PC-3 (cell line): ENCODE results near the gene MGLL. TPM values are rescaled to one million over a fixed set of nuclear protein-coding genes. Genes with fewer than 3 reads are reported as not detected.

ENCODE experiments used
- ATAC-seq: fragments of 200-7000 bp; cut with Tn5 transposase; 2 replicates; pipeline ENCODE4 v1.9.1; 2020; ENCODE audit warnings: mild to moderate bottlenecking, moderate library complexity
- BruUV-seq: library from RNA; stranded (reverse); fragments of 400-500 nt; replicated peaks from 2 replicates; lab custom pipeline; 2021; lab: Mats Ljungman, UMichigan
- CTCF ChIA-PET: fragments of 300-600 bp; sonication (Branson Sonifier 250); formaldehyde crosslinking; loops from one replicate; lab custom pipeline; 2022; ENCODE audit warnings: antibody characterized with exemption; lab: Charles Lee
- POLR2A ChIA-PET: fragments of 300-600 bp; sonication (Branson Sonifier 250); formaldehyde crosslinking; loops from one replicate; lab custom pipeline; 2022; ENCODE audit warnings: antibody characterized with exemption; ENCODE audit not compliant: unreplicated experiment; lab: Charles Lee
- DNase-seq: peaks from one replicate; pipeline ENCODE4 v3.0.0-alpha.2; 2015
- H2AFZ ChIP-seq: fragments of 300-600 bp; sonication (generic); 2 replicates; pipeline ENCODE4 v1.6.0; 2016; ENCODE audit warnings: antibody characterized with exemption, low read length
- H3F3A ChIP-seq: fragments of 300-600 bp; sonication (generic); one replicate; pipeline ENCODE4 v1.6.0; 2017; ENCODE audit warnings: antibody characterized with exemption, low read length, control low read depth, mild to moderate bottlenecking; ENCODE audit not compliant: unreplicated experiment
- H3K27ac ChIP-seq: fragments of 300-600 bp; sonication (generic); 2 replicates; pipeline ENCODE4 v1.5.1; 2016; ENCODE audit warnings: mild to moderate bottlenecking, low read length
- H3K27me3 ChIP-seq: fragments of 300-600 bp; sonication (generic); 2 replicates; pipeline ENCODE4 v1.6.1; 2016; ENCODE audit warnings: low read length, mixed read lengths
- H3K36me3 ChIP-seq: fragments of 300-600 bp; sonication (generic); 2 replicates; pipeline ENCODE4 v1.6.1; 2016; ENCODE audit warnings: low read depth, mixed run types, low read length, mixed read lengths
- H3K4me1 ChIP-seq: fragments of 300-600 bp; sonication (generic); 2 replicates; pipeline ENCODE4 v1.5.1; 2016; ENCODE audit warnings: low read length; ENCODE audit not compliant: insufficient read depth
- H3K4me2 ChIP-seq: fragments of 300-600 bp; sonication (generic); 2 replicates; pipeline ENCODE4 v1.6.0; 2016; ENCODE audit warnings: low read length
- H3K4me3 ChIP-seq: fragments of 300-600 bp; sonication (generic); 2 replicates; pipeline ENCODE4 v1.5.1; 2016; ENCODE audit warnings: mild to moderate bottlenecking, low read length, mixed read lengths
- H3K79me2 ChIP-seq: fragments of 300-600 bp; sonication (generic); 2 replicates; pipeline ENCODE4 v1.6.1; 2017; ENCODE audit warnings: low read length, mixed read lengths
- H3K9ac ChIP-seq: fragments of 300-600 bp; sonication (generic); 2 replicates; pipeline ENCODE4 v1.6.0; 2016; ENCODE audit warnings: mild to moderate bottlenecking, low read length
- H3K9me2 ChIP-seq: fragments of 300-600 bp; sonication (generic); replicated peaks from 2 replicates; pipeline ENCODE4 v1.6.1; 2016; ENCODE audit warnings: mixed run types, low read length, mixed read lengths
- H3K9me3 ChIP-seq: fragments of 300-600 bp; sonication (generic); 2 replicates; pipeline ENCODE4 v1.6.1; 2016; ENCODE audit warnings: low read length, mixed read lengths
- H4K20me1 ChIP-seq: fragments of 300-600 bp; sonication (generic); 2 replicates; pipeline ENCODE4 v1.6.1; 2016; ENCODE audit warnings: low read length, mixed read lengths
- CTCF ChIP-seq: fragments of 300-600 bp; sonication (generic); conservative IDR thresholded peaks from 2 replicates; pipeline ENCODE4 v1.5.1; 2017; ENCODE audit warnings: antibody characterized with exemption, low read depth, mild to moderate bottlenecking, low read length
- EZH2phosphoT487 ChIP-seq: fragments of 300-600 bp; sonication (generic); IDR thresholded peaks from 2 replicates; pipeline ENCODE4 v1.6.1; 2018; ENCODE audit warnings: mild to moderate bottlenecking, antibody characterized with exemption, low read length, borderline replicate concordance
- intact Hi-C: fragments of 100-400 bp; cut with micrococcal nuclease; formaldehyde crosslinking; loops from 2 replicates; pipeline ENCODE4 v1.9.0; 2023
- total RNA-seq: library from RNA; depleted of rRNA; stranded (reverse); fragments of >200 nt; gene quantifications from 2 replicates; pipeline ENCODE4 v1.2.3, GENCODE V29; 2014

Gene MGLL
- total RNA-seq, 1 experiment from 2014 or later, result 38.7 TPM

- CTCF ChIA-PET, result no interaction called here
- TF ChIP-seq CTCF, result no peak
- TF ChIP-seq EZH2phosphoT487, result no peak
- H3F3A ChIP-seq, result no peaks in the 10 kb centered on the region
- no peaks in the 10 kb centered on the region for H3K27me3 ChIP-seq
- no peak overlapping the region for H2AFZ ChIP-seq
- H3K9me3 ChIP-seq, result no peaks in the 10 kb centered on the region
- POLR2A ChIA-PET, result no interaction called here
- BruUV-seq, result no TSS peak
- ATAC-seq (no peak), DNase-seq (no peak)
- no peaks in the 10 kb centered on the region for H4K20me1 ChIP-seq
- H3K4me1 ChIP-seq, result peaks cover 12% of the 10 kb centered on the region
- H3K9ac ChIP-seq, result no peak overlapping the region
- no peaks in the 10 kb centered on the region for H3K79me2 ChIP-seq
- H3K27ac ChIP-seq, result no peak overlapping the region
- intact Hi-C loops, result no loop called here
- no peaks in the 10 kb centered on the region for H3K9me2 ChIP-seq
- no peak overlapping the region for H3K4me2 ChIP-seq
- no peaks in the 10 kb centered on the region for H3K36me3 ChIP-seq
- H3K4me3 ChIP-seq, result no peak overlapping the region
Measured at GRCh38 chr3:127718245-127718915, 103.9 kb downstream of the MGLL start.

GRCh38 chr3:127717357-127718244, 104.7 kb downstream of the MGLL start:
- Histone ChIP-seq H4K20me1 (no peaks in the 10 kb centered on the region), H3K9me3 (no peaks in the 10 kb centered on the region), H3K9ac (no peak overlapping the region), H3K4me2 (no peak overlapping the region), H3F3A (no peaks in the 10 kb centered on the region), H3K27ac (no peak overlapping the region), H3K4me1 (peaks cover 14% of the 10 kb centered on the region), H3K36me3 (no peaks in the 10 kb centered on the region), H2AFZ (no peak overlapping the region), H3K79me2 (no peaks in the 10 kb centered on the region), H3K27me3 (no peaks in the 10 kb centered on the region), H3K4me3 (no peak overlapping the region), H3K9me2 (no peaks in the 10 kb centered on the region)
- intact Hi-C loops, result no loop called here
- CTCF ChIA-PET, result no interaction called here
- no peak for TF ChIP-seq EZH2phosphoT487
- TF ChIP-seq CTCF, result no peak
- POLR2A ChIA-PET, result no interaction called here
- no TSS peak for BruUV-seq
- no peak for ATAC-seq
- no peak for DNase-seq

GRCh38 chr3:127716384-127716783, 105.9 kb downstream of the MGLL start:
- ATAC-seq, result no peak
- intact Hi-C loops, result no loop called here
- no peaks in the 10 kb centered on the region for H3K9me2 ChIP-seq
- H2AFZ ChIP-seq, result no peak overlapping the region
- POLR2A ChIA-PET, result no interaction called here
- no peak overlapping the region for H3K9ac ChIP-seq
- no peaks in the 10 kb centered on the region for H3K36me3 ChIP-seq
- TF ChIP-seq CTCF (no peak), EZH2phosphoT487 (no peak)
- no TSS peak for BruUV-seq
- H3K4me1 ChIP-seq, result peaks cover 15% of the 10 kb centered on the region
- no peak for DNase-seq
- H3K27ac ChIP-seq, result no peak overlapping the region
- no peaks in the 10 kb centered on the region for H3K27me3 ChIP-seq
- CTCF ChIA-PET, result no interaction called here
- H3K4me3 ChIP-seq, result no peak overlapping the region
- H4K20me1 ChIP-seq, result no peaks in the 10 kb centered on the region
- no peaks in the 10 kb centered on the region for H3K9me3 ChIP-seq
- no peaks in the 10 kb centered on the region for H3K79me2 ChIP-seq
- no peaks in the 10 kb centered on the region for H3F3A ChIP-seq
- H3K4me2 ChIP-seq, result no peak overlapping the region
